Central memory CD8-positive, alpha-beta T cell (primary cell): ENCODE measurements around the gene MESD.

Source experiments
- ATAC-seq: fragments of 150-1000 bp; cut with Tn5 transposase; replicated peaks from 2 replicates; pipeline ENCODE4 v1.10.0; 2022; ENCODE audit warnings: mild to moderate bottlenecking, moderate FRiP score, moderate number of reproducible peaks; ENCODE audit not compliant: poor library complexity, severe bottlenecking; ENCODE audit errors: extremely low read depth
- DNase-seq, 2 donors: peaks; one replicate each; pipeline ENCODE4 v3.0.0; 2021; ENCODE audit warnings: low spot score in 2 of 2
- H3K27ac Mint-ChIP-seq: one replicate; pipeline ENCODE4 v1.8.0; 2022; ENCODE audit warnings: low read depth, mild to moderate bottlenecking, moderate library complexity, mixed read lengths
- H3K27me3 Mint-ChIP-seq: one replicate; pipeline ENCODE4 v1.8.0; 2022; ENCODE audit warnings: mixed read lengths
- H3K36me3 Mint-ChIP-seq: one replicate; pipeline ENCODE4 v1.8.0; 2022; ENCODE audit warnings: mild to moderate bottlenecking, moderate library complexity, mixed read lengths; ENCODE audit not compliant: insufficient read depth
- H3K4me1 Mint-ChIP-seq: one replicate; pipeline ENCODE4 v1.8.0; 2022; ENCODE audit warnings: mixed read lengths
- H3K4me3 Mint-ChIP-seq: one replicate; pipeline ENCODE4 v1.8.0; 2022; ENCODE audit warnings: mild to moderate bottlenecking, moderate library complexity, mixed read lengths
- H3K9me3 Mint-ChIP-seq: one replicate; pipeline ENCODE4 v1.8.0; 2022; ENCODE audit warnings: mixed read lengths

Gene MESD

GRCh38 chr15:80913541-80913940 is 76.1 kb downstream of the MESD start:
- no peaks in the 10 kb centered on the region for H3K9me3 Mint-ChIP-seq
- no peak overlapping the region for H3K27ac Mint-ChIP-seq
- peaks cover 9% of the 10 kb centered on the region for H3K4me1 Mint-ChIP-seq
- no peaks in the 10 kb centered on the region for H3K27me3 Mint-ChIP-seq
- H3K36me3 Mint-ChIP-seq: no peaks in the 10 kb centered on the region
- ATAC-seq (no peak), DNase-seq (no peak)
- no peak overlapping the region for H3K4me3 Mint-ChIP-seq

DNA sequence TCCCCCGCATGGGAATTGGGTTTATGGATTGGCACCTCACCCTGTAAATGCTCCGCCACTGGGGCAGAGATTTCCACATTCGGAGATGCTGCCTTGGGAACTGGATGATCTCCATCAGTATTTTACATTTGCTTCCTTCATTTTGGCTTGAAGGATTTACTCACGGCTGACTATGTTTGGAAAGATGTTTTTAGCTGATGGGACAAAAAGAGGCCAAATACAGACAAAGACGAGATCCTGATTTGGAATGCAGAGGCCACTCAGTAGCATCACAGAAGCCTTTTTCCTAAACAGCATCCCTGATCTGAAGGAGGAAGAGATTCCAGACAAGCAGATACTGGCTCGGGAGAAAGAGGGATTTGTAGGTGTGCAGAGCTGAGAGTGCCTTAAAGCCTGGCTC is 76.9 kb downstream of the MESD start:
- Mint-ChIP-seq H3K27ac (no peak overlapping the region), H3K36me3 (no peaks in the 10 kb centered on the region), H3K4me3 (no peak overlapping the region), H3K27me3 (no peaks in the 10 kb centered on the region), H3K9me3 (no peaks in the 10 kb centered on the region), H3K4me1 (peaks cover 9% of the 10 kb centered on the region)
- DNase-seq (no peak), ATAC-seq (no peak)

DNA sequence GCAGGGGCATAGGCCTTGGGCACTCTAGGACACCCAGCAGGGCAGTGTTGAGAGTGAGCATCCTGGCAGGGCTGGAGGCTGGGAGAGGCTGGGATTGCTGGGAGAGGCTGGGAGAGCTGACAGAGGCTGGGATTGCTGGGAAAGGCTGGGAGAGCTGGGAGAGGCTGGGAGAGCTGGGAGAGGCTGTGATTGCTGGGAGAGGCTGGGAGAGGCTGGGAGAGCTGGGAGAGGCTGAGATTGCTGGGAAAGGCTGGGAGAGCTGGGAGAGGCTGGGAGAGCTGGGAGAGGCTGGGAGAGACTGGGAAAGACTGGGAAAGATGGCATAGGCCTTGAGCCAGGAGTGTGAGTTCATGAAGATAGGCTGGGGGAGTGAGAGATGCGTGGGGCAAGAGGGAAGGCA is 77.8 kb downstream of the MESD start:
- H3K4me1 Mint-ChIP-seq: peaks cover 9% of the 10 kb centered on the region
- DNase-seq (no peak), ATAC-seq (no peak)
- no peaks in the 10 kb centered on the region for H3K9me3 Mint-ChIP-seq
- H3K4me3 Mint-ChIP-seq: no peak overlapping the region
- no peak overlapping the region for H3K27ac Mint-ChIP-seq
- no peaks in the 10 kb centered on the region for H3K27me3 Mint-ChIP-seq
- H3K36me3 Mint-ChIP-seq: no peaks in the 10 kb centered on the region

DNA sequence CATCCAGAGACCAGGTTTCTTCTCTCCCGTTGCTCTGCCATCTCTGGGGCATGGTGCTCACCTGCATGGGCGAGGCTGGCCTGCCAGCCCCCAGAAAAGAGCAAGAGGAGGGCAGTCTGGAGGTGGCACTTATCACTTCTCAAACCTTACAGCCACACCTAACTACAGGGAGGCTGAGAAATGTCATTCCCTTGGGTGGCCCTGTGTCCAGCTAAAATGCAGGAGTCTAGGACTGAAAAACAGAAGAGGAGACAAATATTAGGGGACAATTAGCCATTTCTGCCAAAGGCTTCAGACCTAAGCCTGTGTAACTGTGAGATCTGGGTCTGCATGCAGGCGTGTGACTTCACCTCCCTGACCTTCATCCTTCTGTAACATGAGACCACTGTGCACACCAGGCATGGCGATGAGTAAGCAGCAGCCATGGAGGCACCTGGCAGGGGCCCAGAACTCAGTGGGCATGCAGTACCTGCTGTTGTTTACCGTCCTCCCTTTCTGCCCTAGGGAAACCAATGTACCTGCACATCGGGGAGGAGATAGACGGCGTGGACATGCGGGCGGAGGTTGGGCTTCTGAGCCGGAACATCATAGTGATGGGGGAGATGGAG is 83.4 kb downstream of the MESD start:
- Mint-ChIP-seq H3K4me1 (no peaks in the 10 kb centered on the region), H3K36me3 (no peaks in the 10 kb centered on the region), H3K4me3 (no peak overlapping the region), H3K27me3 (no peaks in the 10 kb centered on the region), H3K27ac (no peak overlapping the region), H3K9me3 (no peaks in the 10 kb centered on the region)
- ATAC-seq (no peak), DNase-seq (no peak)

DNA sequence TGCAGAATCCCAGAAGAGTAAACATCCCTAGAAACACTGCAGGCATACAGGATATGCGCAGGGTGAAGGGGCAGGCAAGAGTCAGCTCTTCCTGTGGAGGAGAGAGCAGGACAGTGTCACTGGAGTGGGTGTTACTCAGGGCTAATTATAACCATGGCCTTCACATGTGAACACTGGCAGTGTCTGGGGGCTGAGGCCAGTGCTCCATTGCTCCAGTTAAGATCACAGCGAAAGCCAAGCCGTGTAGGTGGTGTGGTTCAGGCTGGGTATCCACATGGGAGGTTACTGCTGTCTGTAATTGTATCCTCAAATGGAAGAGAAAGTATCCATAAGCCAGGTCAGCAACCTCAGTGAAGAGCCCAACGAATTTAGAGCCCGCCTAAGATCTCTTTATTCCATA is 84.6 kb downstream of the MESD start:
- H3K27ac Mint-ChIP-seq: no peak overlapping the region

DNA sequence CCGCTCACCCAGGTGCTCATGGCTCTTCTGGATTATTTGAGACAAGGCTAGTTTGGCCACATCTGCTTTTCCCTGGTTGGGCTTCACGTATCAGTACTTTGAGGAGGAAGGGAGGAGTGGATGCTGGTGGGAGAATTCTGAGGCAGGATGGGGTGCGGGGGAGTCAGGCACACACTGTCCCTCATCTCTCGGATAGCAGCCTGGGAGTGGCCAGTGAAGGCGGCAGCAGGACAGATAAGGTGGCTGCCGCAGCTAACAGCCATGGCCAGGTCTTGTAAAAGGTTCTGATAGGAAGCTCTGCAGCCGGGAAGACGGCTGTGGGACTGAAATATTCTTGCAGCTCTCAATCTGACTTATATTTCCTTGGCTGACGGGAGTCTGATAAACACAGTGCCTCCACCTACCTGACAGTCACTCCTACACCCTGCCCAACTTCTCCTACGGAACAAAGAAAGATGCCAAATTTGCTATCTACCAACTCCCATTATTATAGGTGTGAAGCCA is 87.3 kb downstream of the MESD start:
- no peaks in the 10 kb centered on the region for H3K27me3 Mint-ChIP-seq
- DNase-seq: no peak
- H3K9me3 Mint-ChIP-seq: no peaks in the 10 kb centered on the region
- H3K27ac Mint-ChIP-seq: no peak overlapping the region
- no peak overlapping the region for H3K4me3 Mint-ChIP-seq
- no peaks in the 10 kb centered on the region for H3K4me1 Mint-ChIP-seq
- H3K36me3 Mint-ChIP-seq: no peaks in the 10 kb centered on the region
- no peak for ATAC-seq

More for the DNA sequence above, 84.6 kb downstream of the MESD start:
- no peak for DNase-seq
- no peaks in the 10 kb centered on the region for H3K27me3 Mint-ChIP-seq
- H3K36me3 Mint-ChIP-seq: no peaks in the 10 kb centered on the region
- no peaks in the 10 kb centered on the region for H3K4me1 Mint-ChIP-seq
- no peak for ATAC-seq
- no peak overlapping the region for H3K4me3 Mint-ChIP-seq
- no peaks in the 10 kb centered on the region for H3K9me3 Mint-ChIP-seq

GRCh38 chr15:80898040-80898439 is 91.6 kb downstream of the MESD start:
- H3K27me3 Mint-ChIP-seq: no peaks in the 10 kb centered on the region
- no peaks in the 10 kb centered on the region for H3K4me1 Mint-ChIP-seq
- H3K27ac Mint-ChIP-seq: no peak overlapping the region
- no peaks in the 10 kb centered on the region for H3K36me3 Mint-ChIP-seq
- DNase-seq (no peak), ATAC-seq (no peak)
- H3K4me3 Mint-ChIP-seq: no peak overlapping the region
- H3K9me3 Mint-ChIP-seq: peaks cover 5% of the 10 kb centered on the region
